Esophagus squamous epithelium (tissue), 4 donors: ENCODE data around the gene GRIK3.

ENCODE experiments used
- CTCF ChIP-seq, 6 experiments: fragments of 450-650 bp in 4 of 6; fragments of 200-600 bp in 2 of 6; sonication (generic) in 2 of 6; IDR thresholded peaks; one replicate each; pipeline ENCODE4 v1.5.1; 2016 to 2019; ENCODE audit warnings: antibody characterized with exemption in 6 of 6, mild to moderate bottlenecking in 4 of 6, moderate library complexity in 4 of 6
- POLR2A ChIP-seq, 4 donors: fragments of 450-650 bp; IDR thresholded peaks; one replicate each; pipeline ENCODE4 v1.6.1; 2017; ENCODE audit warnings: antibody characterized with exemption in 4 of 4, mild to moderate bottlenecking in 4 of 4, moderate library complexity in 3 of 4

DNA sequence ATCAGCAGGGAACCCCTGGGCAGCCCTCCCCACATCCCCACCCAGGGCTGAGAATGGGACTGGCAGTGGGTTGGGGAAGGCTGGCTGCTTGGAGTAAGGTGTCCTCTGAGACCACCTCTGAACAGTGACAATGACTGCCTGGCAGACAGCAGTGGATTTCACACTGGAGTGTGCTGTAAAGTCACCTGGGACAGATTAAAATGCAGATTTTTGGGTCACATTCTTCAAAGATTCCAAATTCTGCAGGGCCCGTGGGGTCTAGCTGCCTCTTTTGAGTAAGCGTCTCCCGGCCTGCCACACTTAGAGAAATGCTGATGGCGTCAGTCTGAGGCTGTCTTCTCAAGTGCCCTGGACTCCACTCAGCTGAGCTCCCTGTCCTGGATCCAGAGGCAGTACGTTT is 164.5 kb downstream of the GRIK3 start:
- no peak for TF ChIP-seq CTCF (IDR thresholded peaks at IDR 0.05)
- no peak for TF ChIP-seq POLR2A (IDR thresholded peaks at IDR 0.05)
